DMS79 treated with DMSO at 0.1 percent for 48 hours (cell line): Measurements from ENCODE around the gene TRIM58.

Source experiments
- DNase-seq: peaks from one replicate; lab custom pipeline; 2025; lab: John Stamatoyannopoulos, UW

The TRIM58 gene

GRCh38 chr1:247857069-247857984 lies at the start of gene TRIM58:
TRIM58 (plus strand) TSS chr1:247857187; CDS start chr1:247857247, 60 bp downstream.
- DNase-seq: no peak

DNA sequence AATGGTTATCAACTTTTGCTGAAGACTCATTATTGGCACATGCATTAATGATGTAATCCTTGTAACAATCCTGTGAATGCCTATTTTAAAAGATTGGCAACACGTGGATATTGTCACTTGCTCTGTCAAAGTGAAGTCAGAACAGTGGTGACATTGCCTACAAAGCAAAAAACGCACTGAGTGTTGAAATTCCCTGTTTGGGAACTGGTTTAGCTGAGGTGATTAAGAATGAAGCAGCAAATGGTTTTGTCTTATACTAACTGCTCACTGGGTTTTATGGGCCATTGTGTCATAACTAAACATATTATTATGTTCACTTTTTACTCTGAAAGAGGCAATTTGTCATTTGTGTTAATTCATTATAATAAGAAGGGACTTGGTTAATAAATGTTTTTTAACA lies 44.4 kb upstream of the TRIM58 start:
- DNase-seq: no peak

DNA sequence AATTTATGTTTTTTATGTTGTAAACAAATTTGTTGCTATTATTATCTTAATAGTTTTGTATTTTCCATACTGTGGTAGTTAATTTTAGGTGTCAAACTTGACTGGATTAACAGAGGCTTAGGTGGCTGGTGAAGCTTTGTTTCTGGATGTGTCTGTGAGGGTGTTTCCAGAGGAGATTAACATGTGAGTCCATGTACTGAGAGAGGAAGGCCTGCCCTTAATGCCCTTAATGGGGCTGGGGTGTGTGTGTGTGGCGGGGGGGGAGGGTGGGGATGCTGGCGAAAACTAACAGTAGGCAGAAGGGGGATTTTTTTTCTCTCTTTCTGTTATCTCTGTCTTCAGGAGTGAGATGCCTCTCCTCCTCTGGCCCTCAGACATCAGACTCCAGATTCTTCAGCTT lies 34.9 kb upstream of the TRIM58 start:
- DNase-seq: no peak

DNA sequence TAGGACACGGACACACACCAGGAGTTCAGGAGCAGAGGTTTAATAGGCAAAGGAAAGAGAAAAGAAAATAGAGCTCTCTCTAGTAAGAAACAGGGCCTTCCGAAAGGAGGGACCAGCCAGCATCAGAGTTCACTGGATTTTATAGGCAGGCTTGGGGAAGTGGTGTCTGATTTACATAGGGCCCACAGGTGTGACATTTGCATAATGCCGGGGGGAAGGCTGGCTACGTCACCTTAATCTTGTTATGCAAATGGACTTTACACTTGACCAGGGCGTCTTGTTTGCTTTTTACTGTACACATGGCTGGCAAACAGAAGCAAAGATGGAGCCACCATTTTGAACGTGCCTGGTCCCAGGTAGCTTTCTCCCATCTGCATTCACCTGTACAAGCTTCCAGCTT lies 33.0 kb upstream of the TRIM58 start, which contains the start of gene OR14A16:
OR14A16 (minus strand) TSS at position 97 of the 400 bp plus-strand sequence. CDS start 8,390 bp downstream, outside the sequence.
- DNase-seq: no peak

- no peak for DNase-seq
Observed at GRCh38 chr1:247825362-247825761, 31.6 kb upstream of the TRIM58 start.

DNA sequence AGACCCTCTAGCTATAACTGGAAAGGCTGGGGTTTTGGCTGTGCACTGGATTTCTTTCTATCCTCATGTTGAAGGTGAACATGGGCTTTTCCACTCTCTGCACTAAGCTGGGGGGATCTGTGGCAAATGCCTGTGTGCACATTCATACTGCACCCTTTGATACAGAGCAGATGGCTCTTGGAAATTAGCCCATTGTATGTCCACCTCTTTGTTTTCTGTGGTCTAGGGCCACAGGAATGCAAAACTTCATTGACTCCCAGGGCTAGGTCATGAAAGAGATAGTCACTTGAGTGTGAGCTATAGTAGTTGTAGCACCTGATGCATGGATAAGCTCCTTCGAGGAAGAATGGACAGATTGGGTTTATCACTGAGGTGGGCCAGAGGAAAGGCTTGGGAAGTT lies 27.3 kb upstream of the TRIM58 start:
- DNase-seq: no peak

GRCh38 chr1:247833601-247834000 lies 23.4 kb upstream of the TRIM58 start:
- DNase-seq: no peak

- DNase-seq: no peak
Observed at GRCh38 chr1:247840818-247841217, 16.2 kb upstream of the TRIM58 start.

DNA sequence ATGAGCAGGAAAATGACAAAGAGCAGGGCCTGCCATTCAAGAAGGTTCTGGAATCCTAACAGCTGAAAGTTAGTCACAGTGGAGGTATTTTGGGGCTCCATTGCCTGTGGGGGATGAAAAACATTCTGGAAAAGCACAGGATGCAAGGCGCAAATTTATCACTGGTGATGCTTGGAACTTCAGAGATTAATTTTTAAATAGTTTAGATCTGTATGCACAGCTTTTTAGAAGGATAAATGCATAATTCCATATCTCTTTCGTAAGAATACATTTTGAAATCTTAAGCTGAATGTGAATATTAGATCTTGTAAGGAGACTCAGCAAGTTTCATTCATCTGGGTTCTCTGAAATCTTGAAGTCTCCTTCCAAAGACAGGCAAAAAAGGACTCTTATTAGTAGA lies 15.2 kb upstream of the TRIM58 start, which contains the start of gene OR11L1:
OR11L1 (minus strand) TSS at position 101 of the 400 bp plus-strand sequence; CDS start at position 101, 0 bp downstream.
- no peak for DNase-seq

- no peak for DNase-seq
Observed at GRCh38 chr1:247843411-247843810, 13.6 kb upstream of the TRIM58 start.

DNA sequence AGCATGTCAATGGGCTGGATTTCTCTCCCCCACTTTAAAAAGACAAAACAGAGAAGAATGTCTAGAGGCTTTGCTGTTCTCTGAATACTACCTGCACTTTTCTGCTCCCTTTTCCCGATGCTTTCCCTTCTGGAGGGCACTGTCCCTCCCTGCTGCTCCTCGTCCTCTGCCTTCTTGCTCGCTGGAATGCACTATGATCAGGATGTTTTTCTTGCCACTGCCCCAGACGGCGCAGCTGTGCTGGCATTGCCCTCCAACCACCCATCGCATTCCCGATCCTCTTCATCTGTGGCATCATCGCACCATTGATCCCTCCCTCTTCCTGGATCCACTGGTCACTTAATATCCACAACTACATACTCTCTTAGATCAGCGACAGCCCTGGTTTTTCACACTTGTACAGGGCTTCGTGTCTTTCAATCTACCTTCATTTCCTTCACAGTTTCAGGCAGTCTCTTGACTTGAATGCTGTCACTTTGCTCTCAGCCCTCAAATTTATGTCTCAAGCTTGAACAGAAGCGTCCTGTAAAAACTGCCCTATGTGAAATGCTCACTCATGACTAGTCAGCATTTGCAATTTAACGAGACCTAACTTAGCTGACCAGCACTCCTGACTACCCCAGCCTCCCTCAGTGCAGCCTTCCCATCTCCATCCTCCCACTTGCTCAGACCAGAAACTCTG lies 11.8 kb upstream of the TRIM58 start:
- no peak for DNase-seq

DNA sequence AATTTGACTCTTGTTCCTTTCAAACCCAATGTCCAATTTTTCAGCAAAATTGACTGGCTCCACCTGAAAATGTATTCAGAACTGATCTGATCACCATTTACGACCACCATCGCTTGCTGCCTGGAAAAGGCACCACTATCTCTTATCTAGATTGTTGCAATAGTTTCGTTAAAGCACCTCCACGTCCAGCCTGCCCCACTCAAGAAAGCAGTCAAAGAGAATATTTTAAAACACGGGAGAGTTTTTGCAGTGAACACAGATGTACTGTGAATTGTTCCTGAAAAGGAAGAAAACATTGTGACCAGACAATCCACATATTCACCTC lies 11.3 kb upstream of the TRIM58 start:
- DNase-seq: no peak

DNA sequence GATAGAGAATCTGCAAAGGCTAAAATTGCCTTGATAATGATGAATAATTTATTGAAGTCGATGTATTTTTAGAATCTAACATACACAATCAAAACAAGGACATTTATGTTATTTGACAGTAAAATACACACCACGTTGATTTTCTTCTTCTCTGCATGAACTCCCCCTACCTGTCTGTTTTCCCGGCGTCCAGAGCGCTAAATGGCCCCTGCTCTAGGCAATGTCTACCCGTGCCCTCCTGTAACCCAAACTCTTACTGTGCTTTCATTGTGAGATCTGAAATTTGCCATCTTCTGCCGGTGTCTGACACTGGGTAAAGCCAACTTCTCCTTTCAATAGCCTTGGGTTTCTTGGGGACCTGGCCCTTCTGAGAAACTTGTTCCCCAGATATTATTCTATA lies 8.6 kb upstream of the TRIM58 start:
- no peak for DNase-seq

DNA sequence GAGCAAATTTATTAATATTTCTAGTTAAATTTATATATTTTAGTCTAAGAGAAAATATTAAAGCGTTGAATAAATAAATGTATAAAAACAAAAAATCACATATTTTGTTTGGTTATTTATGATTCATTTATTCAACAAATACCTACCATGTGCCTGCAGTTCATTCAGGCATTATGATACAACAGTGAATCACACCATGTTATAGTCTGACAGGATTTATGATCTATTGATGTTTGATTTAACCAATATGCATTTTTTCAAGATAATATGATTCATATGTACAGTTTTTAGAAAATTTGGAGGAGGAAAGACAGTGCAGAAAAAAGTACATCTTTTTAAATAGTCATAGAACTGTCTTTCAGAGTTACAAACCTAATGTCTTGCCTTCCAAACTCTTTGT lies 7.4 kb upstream of the TRIM58 start:
- DNase-seq: no peak

DNA sequence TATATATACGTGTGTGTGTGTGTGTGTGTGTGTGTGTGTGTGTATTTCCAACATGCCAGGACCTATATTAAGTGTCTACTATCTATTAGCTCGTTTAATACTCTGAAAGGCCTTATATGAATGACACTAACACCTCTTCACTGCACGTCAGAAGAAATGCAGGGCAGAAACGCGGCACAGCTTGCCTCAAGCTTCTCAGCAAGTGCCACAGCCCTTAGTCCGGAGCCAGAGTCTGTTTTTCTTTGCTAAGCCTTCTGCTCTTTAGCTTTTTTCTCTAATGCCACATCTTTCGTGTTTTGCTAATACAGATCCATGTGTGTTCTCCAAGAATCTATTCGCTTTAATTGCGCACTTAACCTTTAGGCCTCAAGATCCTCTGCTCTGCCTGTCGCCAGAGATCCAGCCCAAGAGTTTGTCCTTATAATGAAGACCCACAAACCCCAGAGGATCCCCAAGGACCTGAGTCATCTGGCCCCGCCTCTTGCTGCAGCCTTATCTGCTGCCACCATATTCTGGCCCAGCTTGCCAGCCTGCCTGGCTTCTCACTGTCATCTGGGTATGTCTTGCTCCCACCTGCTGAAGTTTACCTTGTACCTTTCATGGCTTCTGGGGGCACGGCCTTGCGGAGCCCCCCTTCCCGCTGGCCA lies 2.0 kb upstream of the TRIM58 start:
- DNase-seq: no peak

DNA sequence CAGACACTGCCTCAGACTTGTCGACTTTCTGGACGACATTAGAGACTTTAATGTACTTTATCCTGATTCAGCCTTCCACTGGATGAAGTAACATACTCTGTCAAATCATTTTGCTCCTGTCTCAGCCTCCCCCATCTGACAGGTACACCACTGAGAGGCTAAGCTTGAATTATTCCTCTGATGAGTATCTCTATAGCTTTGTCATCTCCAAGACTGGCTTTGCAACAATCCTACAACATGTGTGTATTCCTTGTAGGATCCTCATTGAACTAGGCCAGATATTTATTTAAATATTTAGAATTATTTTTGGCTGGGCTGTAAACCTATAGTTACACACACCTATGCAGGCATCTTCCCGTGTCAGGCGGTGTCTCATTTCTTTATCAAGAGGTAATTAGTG lies 1.1 kb upstream of the TRIM58 start:
- DNase-seq: no peak

DNA sequence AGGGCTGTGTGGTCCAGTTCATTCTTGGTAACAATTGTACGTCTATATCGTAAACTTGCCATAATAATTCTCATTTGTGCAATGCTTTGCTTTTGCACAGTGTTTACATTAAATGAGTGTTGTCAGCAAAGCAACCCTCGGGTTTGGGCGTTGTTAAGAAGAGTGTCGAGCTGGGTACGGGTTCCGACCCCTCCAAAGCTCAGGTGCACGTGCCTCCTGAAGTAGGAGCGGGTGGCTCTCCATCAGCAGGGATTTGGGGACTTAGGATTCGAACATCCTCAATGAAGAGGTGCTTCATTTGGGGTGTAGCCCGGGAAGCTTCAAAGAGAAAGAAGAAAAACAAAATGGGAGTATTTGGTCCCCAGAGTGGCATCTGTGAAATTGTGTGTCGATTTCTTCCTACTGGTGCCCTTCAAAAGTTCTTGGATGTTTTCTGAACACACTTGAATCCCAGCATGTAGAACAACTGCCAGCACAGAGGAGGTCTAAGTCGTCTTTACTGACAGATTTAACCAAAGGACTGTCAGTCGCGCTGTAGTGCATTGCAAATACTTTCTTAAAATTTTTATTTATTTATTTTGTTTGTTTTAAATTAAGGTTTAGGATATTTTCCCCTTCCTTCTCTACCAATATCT lies 1.1 kb downstream of the TRIM58 start:
- no peak for DNase-seq

- no peak for DNase-seq
Observed at GRCh38 chr1:247862756-247863155, 5.8 kb downstream of the TRIM58 start.

DNA sequence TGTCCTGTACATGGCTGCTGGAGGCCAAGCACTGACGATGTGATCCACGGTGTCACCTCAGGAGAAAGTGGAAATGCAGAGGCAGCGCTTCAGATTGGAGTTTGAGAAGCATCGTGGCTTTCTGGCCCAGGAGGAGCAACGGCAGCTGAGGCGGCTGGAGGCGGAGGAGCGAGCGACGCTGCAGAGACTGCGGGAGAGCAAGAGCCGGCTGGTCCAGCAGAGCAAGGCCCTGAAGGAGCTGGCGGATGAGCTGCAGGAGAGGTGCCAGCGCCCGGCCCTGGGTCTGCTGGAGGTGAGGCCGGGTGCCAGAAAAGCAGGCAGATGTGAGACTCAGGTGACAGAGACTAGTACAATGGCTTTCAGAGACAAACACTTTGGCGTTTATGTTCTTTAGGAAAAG lies 7.7 kb downstream of the TRIM58 start:
- DNase-seq: no peak

DNA sequence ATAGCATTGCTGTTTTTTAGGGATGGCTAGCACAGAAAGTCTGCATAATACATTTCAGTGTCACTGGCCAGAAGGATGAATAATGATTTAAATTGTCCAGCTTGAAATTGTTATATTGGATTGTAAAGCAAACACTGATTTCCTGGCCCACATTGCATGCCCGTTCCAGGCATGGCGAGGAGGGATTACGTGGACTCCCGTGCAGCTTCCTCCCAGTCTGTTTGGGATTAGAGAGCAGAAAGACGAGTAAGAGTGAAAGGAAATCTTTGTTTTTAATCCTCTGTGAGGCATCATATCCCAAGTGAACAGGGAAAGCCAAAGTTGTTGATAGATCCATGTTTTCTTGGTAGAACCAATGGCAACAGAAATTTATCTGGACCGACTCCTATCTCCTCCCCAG lies 8.4 kb downstream of the TRIM58 start:
- DNase-seq: no peak

GRCh38 chr1:247883346-247883745 lies 26.4 kb downstream of the TRIM58 start:
- no peak for DNase-seq

GRCh38 chr1:247884797-247885413 lies 27.9 kb downstream of the TRIM58 start:
- no peak for DNase-seq
